ENCODE data around the gene KIF4A.
"Not testable (repeated sequence)": the region's sequence is repeated elsewhere in the genome, so short reads cannot be mapped to it uniquely, and the experiment has no call there.

The KIF4A gene

DNA sequence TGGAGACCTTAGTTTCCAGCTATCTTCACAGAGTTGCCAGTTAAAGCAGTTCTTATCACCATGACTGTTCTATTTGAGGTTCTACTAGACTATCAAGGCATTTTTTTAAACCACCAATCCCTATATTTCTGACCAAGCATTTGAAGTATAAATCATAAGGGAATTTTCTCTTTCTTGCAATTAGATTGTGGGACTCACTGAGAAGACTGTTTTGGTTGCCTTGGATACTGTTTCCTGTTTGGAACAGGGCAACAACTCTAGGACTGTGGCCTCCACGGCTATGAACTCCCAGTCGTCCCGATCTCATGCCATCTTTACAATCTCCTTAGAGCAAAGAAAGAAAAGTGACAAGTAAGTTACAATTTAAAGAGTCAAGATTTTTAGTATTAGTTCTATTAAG, 11.8 kb downstream of the KIF4A start:
- H3K4me1 ChIP-seq (ENCODE audit: control insufficient read depth, insufficient read depth, low read length): no peaks in the 10 kb centered on the region
- no peak overlapping the region for H3K9ac ChIP-seq (ENCODE audit: low read length)
- no peaks in the 10 kb centered on the region for H3K36me3 ChIP-seq (ENCODE audit: control insufficient read depth, insufficient read depth, low read length)
- no peaks in the 10 kb centered on the region for H3K9me3 ChIP-seq (ENCODE audit: control insufficient read depth, low read length)
- no peaks in the 10 kb centered on the region for H3K27me3 ChIP-seq (ENCODE audit: control insufficient read depth, insufficient read depth, low read length)
- H3K4me3 ChIP-seq (ENCODE audit: low read length): no peak overlapping the region

DNA sequence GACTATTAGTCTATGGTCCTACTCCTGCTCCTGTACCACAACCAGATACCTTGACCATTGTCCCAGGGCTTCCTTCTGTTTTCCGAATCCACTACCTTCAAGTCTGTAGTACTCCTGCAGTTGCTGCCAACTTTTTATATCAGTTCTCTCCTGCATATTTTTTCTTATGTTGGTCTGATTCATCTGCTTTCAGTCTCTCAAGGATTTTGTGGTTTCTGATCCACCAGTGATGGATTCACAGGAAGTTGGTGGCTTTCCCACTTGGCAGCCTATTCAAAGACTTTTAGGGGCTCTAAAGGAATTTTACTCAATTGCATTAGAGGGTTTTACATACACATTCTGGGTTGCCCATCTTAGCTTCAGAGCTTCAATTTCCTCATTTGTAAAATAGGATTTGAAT, 23.6 kb downstream of the KIF4A start:
- H3K4me3 ChIP-seq (ENCODE audit: low read length): no peak overlapping the region
- H3K27me3 ChIP-seq (ENCODE audit: control insufficient read depth, insufficient read depth, low read length): no peaks in the 10 kb centered on the region
- no peaks in the 10 kb centered on the region for H3K36me3 ChIP-seq (ENCODE audit: control insufficient read depth, insufficient read depth, low read length)
- H3K4me1 ChIP-seq (ENCODE audit: control insufficient read depth, insufficient read depth, low read length): no peaks in the 10 kb centered on the region
- H3K9ac ChIP-seq (ENCODE audit: low read length): no peak overlapping the region
- no peaks in the 10 kb centered on the region for H3K9me3 ChIP-seq (ENCODE audit: control insufficient read depth, low read length)

DNA sequence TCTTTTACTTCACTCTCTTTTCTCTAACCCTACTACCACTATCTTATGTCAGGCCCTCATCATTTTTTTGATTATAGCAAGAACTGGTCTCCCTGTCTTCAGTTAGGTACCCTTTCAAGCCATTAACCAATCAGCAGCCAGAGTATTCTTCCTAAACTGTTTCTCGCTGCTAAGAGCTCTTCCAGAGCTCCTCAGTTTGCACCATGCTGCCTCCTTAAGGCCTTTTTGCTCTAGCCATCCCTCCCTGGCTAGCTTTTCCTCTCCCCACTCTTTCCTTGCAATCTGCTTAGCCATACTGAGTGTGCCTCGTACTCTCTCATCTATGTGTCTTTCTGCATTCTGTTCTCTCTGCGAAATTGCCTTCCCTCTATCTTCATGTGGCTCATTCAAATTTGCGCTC, 32.9 kb downstream of the KIF4A start:
- Histone ChIP-seq H3K9me3 (ENCODE audit: control insufficient read depth, low read length) (no peaks in the 10 kb centered on the region), H3K4me1 (ENCODE audit: control insufficient read depth, insufficient read depth, low read length) (no peaks in the 10 kb centered on the region), H3K36me3 (ENCODE audit: control insufficient read depth, insufficient read depth, low read length) (no peaks in the 10 kb centered on the region), H3K4me3 (ENCODE audit: low read length) (no peak overlapping the region), H3K9ac (ENCODE audit: low read length) (no peak overlapping the region), H3K27me3 (ENCODE audit: control insufficient read depth, insufficient read depth, low read length) (no peaks in the 10 kb centered on the region)

DNA sequence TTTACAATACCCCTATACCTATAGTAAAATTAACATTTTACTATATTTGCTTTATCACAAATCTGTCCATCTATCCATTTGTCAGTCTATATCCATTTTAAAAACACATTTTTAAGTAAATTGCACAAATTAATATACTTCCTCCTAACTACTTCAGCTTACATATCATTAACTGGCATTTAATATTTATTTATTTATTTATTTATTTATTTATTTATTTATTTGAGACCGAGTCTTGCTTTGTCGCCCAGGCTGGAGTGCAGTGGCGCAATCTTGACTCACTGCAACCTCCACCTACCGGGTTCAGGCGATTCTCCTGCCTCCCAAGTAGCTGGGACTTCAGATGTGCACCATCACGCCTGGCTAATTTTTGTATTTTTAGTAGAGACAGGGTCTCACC, 33.7 kb downstream of the KIF4A start:
- not testable (repeated sequence) for H3K4me1 ChIP-seq (ENCODE audit: control insufficient read depth, insufficient read depth, low read length); H3K9ac ChIP-seq (ENCODE audit: low read length); H3K27me3 ChIP-seq (ENCODE audit: control insufficient read depth, insufficient read depth, low read length); H3K4me3 ChIP-seq (ENCODE audit: low read length); H3K9me3 ChIP-seq (ENCODE audit: control insufficient read depth, low read length); H3K36me3 ChIP-seq (ENCODE audit: control insufficient read depth, insufficient read depth, low read length)

DNA sequence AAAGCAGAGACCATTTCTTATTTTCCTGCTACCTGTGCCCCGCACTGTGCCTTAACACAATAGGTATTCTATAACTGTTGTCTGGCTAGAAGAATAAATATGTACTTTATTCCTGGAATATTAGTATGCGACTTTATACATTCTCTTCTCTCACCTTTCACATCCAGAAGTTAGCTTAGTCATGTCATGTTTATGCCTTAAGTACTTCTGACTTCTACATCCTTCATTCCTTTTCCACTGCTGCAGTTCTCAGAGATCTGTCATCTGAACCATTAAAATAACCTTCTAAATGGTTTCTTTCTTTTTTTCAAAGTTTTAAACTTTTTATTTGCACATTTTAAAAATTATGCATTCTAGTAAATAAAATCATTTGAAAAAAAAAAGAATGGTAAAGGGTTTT, 34.4 kb downstream of the KIF4A start:
- no peaks in the 10 kb centered on the region for H3K9me3 ChIP-seq (ENCODE audit: control insufficient read depth, low read length)
- no peak overlapping the region for H3K4me3 ChIP-seq (ENCODE audit: low read length)
- no peaks in the 10 kb centered on the region for H3K4me1 ChIP-seq (ENCODE audit: control insufficient read depth, insufficient read depth, low read length)

DNA sequence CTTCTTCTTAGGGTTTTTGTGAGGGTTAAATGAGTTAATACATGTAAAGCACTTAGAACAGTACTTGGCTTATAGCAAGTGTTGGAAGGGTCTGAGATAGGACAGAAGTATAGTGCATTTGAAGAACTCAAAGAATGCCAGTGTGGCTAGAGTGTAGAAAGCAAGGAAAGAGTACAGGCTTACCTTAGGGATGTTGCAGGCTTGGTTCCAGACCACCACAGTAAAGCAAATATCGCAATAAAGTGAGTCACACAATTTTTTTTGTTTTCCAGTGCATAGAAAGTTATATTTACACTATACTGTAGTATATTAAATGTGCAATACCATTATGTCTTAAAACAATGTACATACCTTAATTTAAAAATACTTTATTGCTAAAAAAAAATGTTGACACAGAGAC, 41.3 kb downstream of the KIF4A start:
- Histone ChIP-seq H3K27me3 (ENCODE audit: control insufficient read depth, insufficient read depth, low read length) (no peaks in the 10 kb centered on the region), H3K9me3 (ENCODE audit: control insufficient read depth, low read length) (no peaks in the 10 kb centered on the region), H3K36me3 (ENCODE audit: control insufficient read depth, insufficient read depth, low read length) (no peaks in the 10 kb centered on the region), H3K9ac (ENCODE audit: low read length) (no peak overlapping the region), H3K4me1 (ENCODE audit: control insufficient read depth, insufficient read depth, low read length) (no peaks in the 10 kb centered on the region), H3K4me3 (ENCODE audit: low read length) (no peak overlapping the region)

More for the DNA sequence above, 34.4 kb downstream of the KIF4A start:
- no peak overlapping the region for H3K9ac ChIP-seq (ENCODE audit: low read length)
- H3K36me3 ChIP-seq (ENCODE audit: control insufficient read depth, insufficient read depth, low read length): no peaks in the 10 kb centered on the region
- no peaks in the 10 kb centered on the region for H3K27me3 ChIP-seq (ENCODE audit: control insufficient read depth, insufficient read depth, low read length)

DNA sequence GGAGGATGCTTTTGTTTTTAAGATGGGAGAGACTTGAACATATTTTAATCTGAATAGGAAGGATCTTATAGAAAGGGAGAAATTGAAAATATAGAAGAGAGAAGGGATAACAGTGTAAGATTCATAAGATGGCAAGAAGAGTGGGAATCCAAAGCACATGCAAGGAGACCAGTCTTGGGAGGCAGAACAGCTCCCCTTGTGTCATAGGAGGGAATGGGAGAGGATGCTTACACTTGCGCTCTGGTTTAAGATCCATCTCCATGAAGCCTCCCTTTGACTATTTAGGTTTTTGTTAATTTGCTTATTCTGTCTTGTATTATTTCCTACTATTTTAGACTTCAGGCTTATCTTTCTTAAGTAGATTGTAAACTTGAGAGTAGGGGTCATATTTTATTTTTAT, 42.7 kb downstream of the KIF4A start:
- no peak overlapping the region for H3K9ac ChIP-seq (ENCODE audit: low read length)
- H3K4me3 ChIP-seq (ENCODE audit: low read length): no peak overlapping the region
- H3K4me1 ChIP-seq (ENCODE audit: control insufficient read depth, insufficient read depth, low read length): no peaks in the 10 kb centered on the region
- H3K36me3 ChIP-seq (ENCODE audit: control insufficient read depth, insufficient read depth, low read length): no peaks in the 10 kb centered on the region
- no peaks in the 10 kb centered on the region for H3K9me3 ChIP-seq (ENCODE audit: control insufficient read depth, low read length)
- H3K27me3 ChIP-seq (ENCODE audit: control insufficient read depth, insufficient read depth, low read length): no peaks in the 10 kb centered on the region

DNA sequence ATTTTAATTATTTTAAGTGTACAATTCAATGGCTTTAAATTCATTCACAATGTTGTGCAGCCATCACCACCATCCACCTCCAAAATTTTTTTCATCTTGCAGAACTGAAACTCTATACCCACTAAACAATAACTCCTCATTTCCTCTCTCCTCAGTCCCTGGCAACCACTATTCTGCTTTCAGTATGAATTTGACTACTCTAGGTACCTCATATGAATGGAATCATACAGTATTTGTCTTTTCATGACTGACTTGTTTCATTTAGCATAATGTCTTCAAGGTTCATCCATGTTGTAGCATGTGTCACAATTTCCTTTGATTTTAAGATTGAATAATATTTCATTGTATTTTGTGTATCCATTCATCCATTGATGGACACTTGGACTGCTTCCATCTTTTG, 46.9 kb downstream of the KIF4A start:
- Histone ChIP-seq H3K36me3 (ENCODE audit: control insufficient read depth, insufficient read depth, low read length) (no peaks in the 10 kb centered on the region), H3K9me3 (ENCODE audit: control insufficient read depth, low read length) (no peaks in the 10 kb centered on the region), H3K4me1 (ENCODE audit: control insufficient read depth, insufficient read depth, low read length) (no peaks in the 10 kb centered on the region), H3K4me3 (ENCODE audit: low read length) (no peak overlapping the region), H3K9ac (ENCODE audit: low read length) (no peak overlapping the region), H3K27me3 (ENCODE audit: control insufficient read depth, insufficient read depth, low read length) (no peaks in the 10 kb centered on the region)

DNA sequence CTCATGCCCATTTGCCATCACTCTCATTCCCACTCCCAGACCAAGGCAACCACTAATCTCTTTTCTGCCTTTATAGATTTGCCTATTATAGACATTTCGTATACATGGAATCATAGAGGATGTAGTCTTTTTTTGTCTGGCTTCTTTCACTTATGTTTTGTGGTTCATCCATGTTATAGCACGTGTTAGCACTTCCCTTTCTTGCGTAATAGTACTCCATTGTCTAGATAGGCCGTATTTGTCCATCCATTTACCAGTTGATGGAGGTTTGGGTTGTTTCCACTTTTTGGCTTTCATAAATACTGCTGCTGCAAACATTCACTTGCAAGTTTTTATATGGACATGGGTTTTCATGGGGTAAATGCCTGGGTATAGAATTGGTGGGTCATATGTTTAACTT, 48.4 kb downstream of the KIF4A start:
- Histone ChIP-seq H3K9me3 (ENCODE audit: control insufficient read depth, low read length) (no peaks in the 10 kb centered on the region), H3K27me3 (ENCODE audit: control insufficient read depth, insufficient read depth, low read length) (no peaks in the 10 kb centered on the region), H3K4me1 (ENCODE audit: control insufficient read depth, insufficient read depth, low read length) (no peaks in the 10 kb centered on the region), H3K36me3 (ENCODE audit: control insufficient read depth, insufficient read depth, low read length) (no peaks in the 10 kb centered on the region), H3K4me3 (ENCODE audit: low read length) (no peak overlapping the region), H3K9ac (ENCODE audit: low read length) (no peak overlapping the region)

DNA sequence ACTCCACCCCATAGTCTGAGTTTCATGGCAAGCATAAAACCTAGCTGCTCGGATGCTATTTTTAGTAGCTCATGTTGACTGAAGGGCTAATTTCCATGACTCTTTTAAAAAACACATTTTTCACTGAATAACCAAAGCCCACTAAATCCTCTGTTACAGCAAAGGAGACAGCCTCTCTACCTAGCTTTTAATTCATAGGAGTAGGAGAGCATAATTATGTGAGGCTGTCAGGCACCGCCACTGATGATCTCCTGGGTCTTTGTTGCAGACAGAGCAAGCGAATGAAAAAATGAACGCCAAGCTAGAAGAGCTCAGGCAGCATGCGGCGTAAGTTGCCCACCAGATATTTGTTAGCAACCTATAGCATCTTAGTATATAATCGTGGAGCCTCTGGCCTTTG, 53.5 kb downstream of the KIF4A start:
- no peaks in the 10 kb centered on the region for H3K27me3 ChIP-seq (ENCODE audit: control insufficient read depth, insufficient read depth, low read length)
- H3K9ac ChIP-seq (ENCODE audit: low read length): no peak overlapping the region
- H3K9me3 ChIP-seq (ENCODE audit: control insufficient read depth, low read length): no peaks in the 10 kb centered on the region
- no peaks in the 10 kb centered on the region for H3K4me1 ChIP-seq (ENCODE audit: control insufficient read depth, insufficient read depth, low read length)
- no peak overlapping the region for H3K4me3 ChIP-seq (ENCODE audit: low read length)
- H3K36me3 ChIP-seq (ENCODE audit: control insufficient read depth, insufficient read depth, low read length): no peaks in the 10 kb centered on the region

DNA sequence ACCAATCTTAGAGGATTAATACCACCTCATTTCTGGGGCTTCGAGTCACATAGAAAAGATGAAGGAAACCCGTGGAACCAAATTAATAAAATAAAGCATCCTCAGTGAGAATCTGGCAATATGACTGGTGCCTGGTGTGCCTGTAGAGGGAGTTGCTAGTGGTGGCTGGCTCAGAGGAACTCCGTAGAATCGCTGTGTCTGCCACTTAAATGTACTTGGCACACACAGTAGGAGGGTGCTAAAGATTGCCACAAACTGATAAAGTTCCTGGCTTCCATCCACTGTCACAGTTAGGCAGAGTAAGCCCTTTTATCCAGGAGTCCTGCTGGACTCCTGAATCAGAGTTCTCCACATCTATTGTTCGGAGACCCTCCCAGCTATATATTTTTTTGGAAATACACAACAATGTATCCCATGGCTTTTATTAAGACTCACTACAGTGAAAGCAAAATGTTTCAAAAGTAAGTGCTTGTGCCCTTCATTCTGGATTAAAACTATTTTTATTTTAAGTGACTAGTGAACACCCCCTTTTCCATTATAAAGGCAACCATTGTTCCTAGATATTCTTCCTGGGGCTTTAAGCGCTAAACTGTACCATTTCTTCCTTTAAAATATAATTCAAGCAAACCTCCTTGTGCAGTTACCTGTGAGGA, 56.6 kb downstream of the KIF4A start:
- Histone ChIP-seq H3K27me3 (ENCODE audit: control insufficient read depth, insufficient read depth, low read length) (no peaks in the 10 kb centered on the region), H3K4me3 (ENCODE audit: low read length) (no peak overlapping the region), H3K36me3 (ENCODE audit: control insufficient read depth, insufficient read depth, low read length) (no peaks in the 10 kb centered on the region), H3K9me3 (ENCODE audit: control insufficient read depth, low read length) (no peaks in the 10 kb centered on the region), H3K4me1 (ENCODE audit: control insufficient read depth, insufficient read depth, low read length) (no peaks in the 10 kb centered on the region), H3K9ac (ENCODE audit: low read length) (no peak overlapping the region)

DNA sequence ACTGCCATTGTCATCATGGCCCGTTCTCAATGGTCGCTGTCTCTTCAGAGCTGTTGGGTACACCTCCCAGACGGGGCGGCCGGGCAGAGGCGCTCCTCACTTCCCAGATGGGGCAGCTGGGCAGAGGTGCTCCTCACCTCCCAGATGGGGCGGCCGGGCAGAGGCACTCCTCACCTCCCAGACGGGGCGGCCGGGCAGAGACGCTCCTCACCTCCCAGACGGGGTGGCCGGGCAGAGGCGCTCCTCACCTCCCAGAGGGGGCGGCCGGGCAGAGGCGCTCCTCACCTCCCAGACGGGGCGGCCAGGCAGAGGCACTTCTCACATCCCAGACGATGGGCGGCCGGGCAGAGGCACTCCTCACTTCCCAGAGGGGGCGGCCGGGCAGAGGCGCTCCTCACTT, 58.9 kb downstream of the KIF4A start:
- not testable (repeated sequence) for H3K9me3 ChIP-seq (ENCODE audit: control insufficient read depth, low read length); H3K36me3 ChIP-seq (ENCODE audit: control insufficient read depth, insufficient read depth, low read length); H3K27me3 ChIP-seq (ENCODE audit: control insufficient read depth, insufficient read depth, low read length); H3K4me3 ChIP-seq (ENCODE audit: low read length); H3K9ac ChIP-seq (ENCODE audit: low read length); H3K4me1 ChIP-seq (ENCODE audit: control insufficient read depth, insufficient read depth, low read length)
